ENCODE data around the gene TLR9.
"Not testable (repeated sequence)": the region's sequence is repeated elsewhere in the genome, so short reads cannot be mapped to it uniquely, and the experiment has no call there.

Gene TLR9, protein sequence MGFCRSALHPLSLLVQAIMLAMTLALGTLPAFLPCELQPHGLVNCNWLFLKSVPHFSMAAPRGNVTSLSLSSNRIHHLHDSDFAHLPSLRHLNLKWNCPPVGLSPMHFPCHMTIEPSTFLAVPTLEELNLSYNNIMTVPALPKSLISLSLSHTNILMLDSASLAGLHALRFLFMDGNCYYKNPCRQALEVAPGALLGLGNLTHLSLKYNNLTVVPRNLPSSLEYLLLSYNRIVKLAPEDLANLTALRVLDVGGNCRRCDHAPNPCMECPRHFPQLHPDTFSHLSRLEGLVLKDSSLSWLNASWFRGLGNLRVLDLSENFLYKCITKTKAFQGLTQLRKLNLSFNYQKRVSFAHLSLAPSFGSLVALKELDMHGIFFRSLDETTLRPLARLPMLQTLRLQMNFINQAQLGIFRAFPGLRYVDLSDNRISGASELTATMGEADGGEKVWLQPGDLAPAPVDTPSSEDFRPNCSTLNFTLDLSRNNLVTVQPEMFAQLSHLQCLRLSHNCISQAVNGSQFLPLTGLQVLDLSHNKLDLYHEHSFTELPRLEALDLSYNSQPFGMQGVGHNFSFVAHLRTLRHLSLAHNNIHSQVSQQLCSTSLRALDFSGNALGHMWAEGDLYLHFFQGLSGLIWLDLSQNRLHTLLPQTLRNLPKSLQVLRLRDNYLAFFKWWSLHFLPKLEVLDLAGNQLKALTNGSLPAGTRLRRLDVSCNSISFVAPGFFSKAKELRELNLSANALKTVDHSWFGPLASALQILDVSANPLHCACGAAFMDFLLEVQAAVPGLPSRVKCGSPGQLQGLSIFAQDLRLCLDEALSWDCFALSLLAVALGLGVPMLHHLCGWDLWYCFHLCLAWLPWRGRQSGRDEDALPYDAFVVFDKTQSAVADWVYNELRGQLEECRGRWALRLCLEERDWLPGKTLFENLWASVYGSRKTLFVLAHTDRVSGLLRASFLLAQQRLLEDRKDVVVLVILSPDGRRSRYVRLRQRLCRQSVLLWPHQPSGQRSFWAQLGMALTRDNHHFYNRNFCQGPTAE

DNA sequence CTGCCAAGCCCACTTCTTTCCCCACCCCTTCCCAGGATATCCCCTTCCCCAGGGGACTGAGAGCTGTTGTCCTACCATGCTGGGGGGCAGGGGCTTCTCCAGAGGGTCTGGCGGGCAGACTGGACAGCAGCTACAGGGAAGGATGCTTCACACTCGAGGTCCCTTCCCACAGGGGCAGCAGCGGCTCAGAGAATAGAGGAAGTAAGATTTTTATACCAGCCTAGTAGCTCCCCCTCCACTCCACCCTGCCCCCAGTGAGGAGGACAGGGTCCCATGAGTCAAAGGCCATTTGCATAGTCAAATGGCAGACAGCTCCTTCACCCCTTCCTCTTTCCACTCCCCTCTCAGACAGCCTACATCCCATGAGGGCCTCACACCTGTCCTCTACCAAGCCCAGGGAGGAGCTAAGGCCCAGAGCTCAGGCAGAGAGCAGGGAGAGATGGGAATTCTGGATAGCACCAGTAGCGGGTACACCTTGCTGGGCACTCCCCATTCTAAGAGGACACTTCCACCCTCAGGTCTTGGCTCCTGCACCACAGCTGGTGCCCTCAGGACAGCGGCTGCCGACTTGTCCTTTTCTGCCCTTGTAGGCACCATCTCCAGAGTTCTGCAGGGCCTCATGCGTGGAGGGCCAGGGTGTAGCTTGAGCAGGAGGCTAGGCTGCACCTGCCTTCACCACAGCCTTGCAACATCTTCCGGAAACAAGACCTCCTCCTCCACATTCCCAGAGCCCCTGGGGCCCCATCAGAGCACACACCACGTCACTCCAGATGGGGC, at the start of gene TLR9:
TSS of gene TLR9 (minus strand) at position 194 of the 777 bp plus-strand sequence. CDS start at position 78, 116 bp downstream.
- no peak for DNase-seq (ENCODE audit: low spot score)

DNA sequence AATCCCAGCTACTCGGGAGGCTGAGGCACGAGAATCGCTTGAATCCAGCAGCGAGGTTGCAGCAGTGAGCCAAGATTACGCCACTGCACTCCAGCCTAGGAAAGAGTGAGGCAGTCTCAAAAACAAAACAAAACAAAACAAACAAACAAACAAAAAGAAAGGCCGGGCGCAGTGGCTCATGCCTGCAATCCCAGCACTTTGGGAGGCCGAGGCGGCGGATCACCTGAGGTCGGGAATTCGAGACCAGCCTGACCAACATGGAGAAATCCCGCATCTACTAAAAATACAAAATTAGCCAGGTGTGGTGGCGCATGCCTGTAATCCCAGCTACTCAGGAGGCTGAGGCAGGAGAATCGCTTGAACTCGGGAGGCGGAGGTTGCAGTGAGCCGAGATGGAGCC, 49.3 kb upstream of the TLR9 start:
- not testable (repeated sequence) for DNase-seq (ENCODE audit: low spot score)

DNA sequence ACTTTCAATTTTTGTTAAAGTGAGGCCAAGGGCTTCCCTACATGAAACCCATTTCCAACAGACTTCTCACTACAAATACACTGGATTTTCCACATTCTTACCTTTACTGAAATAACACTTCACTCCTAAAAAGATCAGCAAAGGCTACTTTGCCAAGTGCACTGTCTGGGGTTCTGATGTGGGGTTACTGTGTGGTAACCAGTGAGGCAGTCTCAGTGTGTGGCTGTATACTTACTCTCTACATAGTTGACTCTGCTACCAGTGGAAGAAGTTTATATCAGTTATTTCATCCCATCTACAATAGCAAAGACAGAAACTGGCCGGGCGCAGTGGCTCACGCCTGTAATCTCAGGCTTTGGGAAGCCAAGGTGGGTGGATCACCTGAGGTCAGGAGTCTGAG, 47.4 kb upstream of the TLR9 start:
- no peak for DNase-seq (ENCODE audit: low spot score)

DNA sequence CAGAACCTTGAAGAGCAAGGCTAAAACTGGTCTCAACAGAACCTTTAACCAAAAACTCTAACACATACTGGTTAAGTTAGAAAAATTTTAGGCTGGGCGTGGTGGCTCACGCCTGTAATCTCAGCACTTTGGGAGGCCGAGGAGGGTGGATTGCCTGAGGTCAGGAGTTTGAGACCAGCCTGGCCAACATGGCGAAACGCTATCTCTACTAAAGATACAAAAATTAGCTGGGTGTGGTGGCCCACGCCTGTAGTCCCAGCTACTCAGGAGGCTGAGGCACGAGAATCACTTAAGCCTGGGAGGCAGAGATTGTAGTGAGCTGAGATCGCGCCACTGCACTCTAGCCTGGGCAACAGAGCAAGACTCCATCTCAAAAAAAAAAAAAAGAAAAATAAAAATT, 46.7 kb upstream of the TLR9 start:
- DNase-seq (ENCODE audit: low spot score), result not testable (repeated sequence)

DNA sequence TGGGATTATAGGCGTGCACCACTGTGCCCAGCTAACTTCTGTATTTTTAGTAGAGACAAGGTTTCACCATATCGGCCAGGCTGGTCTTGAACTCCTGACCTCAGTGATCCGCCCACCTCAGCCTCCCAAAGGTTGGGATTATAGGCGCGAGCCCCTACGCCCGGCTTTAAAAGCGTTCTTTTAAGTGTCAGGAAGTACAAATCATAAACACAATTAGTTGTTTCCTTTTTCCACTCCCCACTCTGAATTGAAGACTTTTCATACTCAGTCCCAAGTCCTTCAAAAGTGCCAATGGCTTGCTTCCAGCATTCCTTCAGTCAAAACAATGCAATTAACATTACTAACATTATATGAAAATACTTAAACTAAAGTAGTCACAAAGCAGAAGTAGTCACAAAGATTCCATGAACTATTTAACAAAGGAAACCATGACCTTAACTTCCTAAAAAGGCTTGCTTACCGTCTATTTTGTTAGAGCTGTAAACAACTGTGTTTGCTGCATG, 44.9 kb upstream of the TLR9 start:
- no peak for DNase-seq (ENCODE audit: low spot score)

DNA sequence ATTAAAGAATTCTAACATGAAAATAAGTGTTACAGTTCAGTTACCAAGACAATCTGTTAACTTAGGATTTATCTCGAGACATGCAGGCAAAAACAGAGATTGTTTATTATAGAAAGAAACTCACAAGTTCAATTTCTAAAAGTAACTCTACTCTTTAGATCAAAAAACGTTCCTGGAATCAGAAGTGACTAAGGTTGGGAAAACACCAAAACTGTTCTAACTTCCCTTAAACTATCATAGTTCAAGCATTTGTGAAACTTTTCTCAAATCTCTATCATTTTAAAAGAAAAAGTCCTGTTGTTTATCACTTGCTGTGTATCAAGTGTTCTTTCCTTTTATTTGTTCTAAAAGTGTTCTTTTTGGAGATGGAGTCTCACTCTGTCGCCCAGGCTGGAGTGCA, 44.3 kb upstream of the TLR9 start:
- no peak for DNase-seq (ENCODE audit: low spot score)

DNA sequence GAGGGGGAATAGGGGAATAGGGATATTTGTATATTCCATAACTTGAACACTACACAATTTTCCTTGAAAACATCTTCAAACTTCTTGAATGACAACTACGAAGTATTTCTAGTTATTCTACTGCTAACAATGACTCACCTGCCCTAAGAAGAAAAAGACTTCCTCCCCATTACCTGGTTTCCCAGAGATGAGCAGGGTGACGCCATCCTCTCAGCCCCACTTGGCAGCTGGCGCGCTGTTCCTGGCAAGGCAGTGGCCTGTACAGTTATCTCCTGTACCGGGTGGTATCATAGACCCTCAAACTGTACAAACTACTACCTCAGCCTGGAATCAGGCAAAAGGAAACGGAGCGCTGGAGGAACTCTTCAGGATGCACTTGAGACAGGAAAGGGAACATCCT, 42.6 kb upstream of the TLR9 start:
- no peak for DNase-seq (ENCODE audit: low spot score)

DNA sequence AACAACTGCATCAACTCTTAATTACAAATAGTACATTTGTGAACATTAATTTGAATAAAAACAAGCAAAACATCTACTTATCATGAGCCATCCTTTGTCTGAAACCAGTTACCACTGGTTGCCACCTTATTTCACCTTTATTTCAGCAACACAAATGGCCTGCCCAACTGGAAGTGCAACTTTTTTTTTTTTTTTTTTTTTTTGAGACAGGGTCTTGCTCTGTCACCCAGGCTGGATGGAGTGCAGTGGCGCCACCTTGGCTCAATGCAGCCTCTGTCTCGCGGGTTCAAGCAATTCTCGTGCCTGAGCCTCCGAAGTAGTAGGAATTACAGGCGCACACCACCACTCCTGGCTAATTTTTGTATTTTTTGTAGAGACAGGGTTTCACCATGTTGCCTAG, 39.9 kb upstream of the TLR9 start:
- no peak for DNase-seq (ENCODE audit: low spot score)

DNA sequence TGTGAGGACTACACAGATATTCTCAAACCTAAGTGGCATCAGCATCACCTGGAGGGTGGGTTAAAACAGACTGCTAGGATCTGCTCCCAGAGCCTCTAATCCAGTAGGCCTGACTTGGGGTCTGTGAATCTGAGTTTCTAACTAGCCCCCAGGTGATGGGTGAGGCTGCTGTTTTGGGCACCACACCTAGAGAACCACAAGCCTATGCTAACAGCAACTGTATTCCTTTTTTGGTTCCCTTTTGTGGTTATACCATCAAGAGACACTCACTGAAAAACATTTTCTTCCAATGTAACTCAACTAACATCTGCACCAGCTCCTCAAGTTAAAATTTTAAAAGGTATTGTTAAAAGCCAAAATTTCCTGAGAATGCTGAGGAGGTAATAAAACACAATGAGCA, 37.0 kb upstream of the TLR9 start:
- no peak for DNase-seq (ENCODE audit: low spot score)

DNA sequence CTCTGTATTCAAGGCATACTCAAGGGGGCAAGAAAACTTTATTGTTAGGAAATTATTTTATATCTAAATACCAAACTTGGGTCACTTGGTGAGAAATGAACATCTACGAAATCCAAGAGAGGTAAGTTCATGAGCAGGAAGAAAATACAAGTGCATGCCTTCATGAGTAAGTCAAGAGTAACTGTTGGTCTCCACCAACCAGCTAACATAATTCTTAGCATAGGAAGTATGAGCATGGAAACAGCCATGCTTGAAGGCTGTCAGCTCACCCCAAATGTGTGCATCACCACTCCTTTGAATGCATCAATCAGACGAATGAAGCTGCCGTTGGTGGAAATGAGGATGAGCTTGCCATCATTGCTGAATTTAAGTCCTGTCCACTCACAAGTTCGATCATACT, 34.0 kb upstream of the TLR9 start:
- no peak for DNase-seq (ENCODE audit: low spot score)

DNA sequence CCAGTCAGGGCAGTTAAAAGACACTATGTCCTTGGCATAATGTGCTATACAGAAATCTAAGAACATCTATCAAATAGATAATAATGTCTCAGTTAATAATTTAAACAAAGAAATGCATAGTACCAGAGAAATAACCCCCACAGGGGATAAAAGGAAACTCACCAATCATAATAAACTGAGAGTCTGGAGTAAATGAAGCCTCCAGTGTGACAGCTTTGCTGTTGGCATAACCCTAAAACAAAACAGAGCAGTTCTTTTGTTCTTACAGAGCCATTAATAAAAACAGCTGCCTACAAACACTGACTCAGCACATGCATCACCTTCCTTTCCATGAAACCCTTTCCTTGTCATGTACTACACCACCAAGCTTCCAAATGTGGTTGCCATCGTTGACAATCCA, 33.6 kb upstream of the TLR9 start:
- no peak for DNase-seq (ENCODE audit: low spot score)

DNA sequence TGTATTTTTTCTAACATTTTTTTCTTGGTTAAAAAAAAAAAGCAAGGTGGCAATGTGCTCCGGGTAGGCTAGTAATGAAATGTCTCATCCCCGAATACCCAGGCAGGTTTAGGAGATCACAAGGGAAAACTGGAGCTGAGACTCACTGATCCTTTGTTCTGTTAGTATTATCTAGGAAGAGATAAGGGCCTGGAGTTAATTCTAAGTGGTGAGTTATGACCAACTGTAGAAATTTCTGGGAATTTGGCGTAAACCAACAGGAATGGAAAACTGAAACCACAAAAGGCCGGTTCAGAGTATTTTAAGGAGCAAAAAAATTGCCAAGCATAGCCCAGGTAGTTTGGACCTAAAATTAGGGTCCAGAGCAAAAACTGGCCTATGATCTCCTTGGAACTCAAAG, 32.5 kb upstream of the TLR9 start:
- DNase-seq (ENCODE audit: low spot score), result no peak

DNA sequence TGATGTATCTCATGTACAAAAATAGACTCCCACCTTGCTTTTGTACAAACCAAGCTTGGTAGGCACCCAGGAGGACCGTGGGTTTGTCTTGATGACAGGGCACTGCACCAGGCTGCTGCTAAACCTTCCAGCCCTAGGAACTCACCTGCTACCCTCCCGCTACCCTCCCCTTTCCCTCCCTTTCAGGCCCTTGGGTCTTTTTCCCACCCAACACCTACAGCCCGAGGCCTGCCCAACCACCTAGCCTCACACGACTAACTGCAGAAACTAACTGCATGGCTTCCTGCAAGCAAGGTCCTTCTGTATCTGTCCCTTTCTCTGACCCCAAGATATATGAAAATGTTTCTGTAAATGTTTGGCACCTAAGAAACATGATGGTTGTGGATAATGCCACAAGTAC, 31.2 kb upstream of the TLR9 start:
- DNase-seq (ENCODE audit: low spot score), result no peak

DNA sequence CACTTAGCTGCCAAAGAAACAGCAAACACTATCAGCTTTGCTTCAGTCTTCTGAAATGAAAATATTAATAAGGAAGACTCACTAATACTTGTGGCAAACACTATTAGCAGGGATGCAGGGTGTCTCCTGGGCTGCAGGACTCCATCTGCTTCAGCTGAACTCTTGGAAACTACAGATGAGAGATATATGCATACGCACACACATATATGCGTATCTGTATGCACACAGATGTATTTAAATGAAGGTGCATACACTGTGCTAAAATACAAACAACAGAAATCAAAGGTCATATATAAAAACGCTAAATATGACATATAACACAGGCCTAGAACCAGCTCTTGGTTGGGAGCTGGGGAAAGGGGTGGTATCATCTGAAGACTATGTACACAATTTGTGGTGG, 30.7 kb upstream of the TLR9 start:
- no peak for DNase-seq (ENCODE audit: low spot score)

DNA sequence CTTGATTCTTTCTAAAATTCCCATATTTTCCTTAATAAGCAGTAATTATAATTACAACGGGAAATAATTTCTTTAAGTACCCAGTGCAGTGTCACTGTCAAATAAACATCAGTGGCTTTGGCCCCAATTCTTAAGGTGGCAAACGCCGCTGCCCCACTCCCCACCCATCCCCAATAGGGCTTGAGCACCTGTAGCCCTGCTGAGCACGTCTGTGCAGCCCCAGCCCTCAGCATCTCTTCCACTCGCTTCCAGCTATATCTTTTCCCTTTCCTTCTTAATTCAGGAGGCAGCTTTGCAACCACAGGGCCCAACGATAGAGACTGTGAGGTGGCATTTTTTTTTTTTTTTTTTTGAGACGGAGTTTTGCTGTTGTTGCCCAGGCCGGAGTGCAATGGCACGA, 29.2 kb upstream of the TLR9 start:
- DNase-seq (ENCODE audit: low spot score), result no peak

DNA sequence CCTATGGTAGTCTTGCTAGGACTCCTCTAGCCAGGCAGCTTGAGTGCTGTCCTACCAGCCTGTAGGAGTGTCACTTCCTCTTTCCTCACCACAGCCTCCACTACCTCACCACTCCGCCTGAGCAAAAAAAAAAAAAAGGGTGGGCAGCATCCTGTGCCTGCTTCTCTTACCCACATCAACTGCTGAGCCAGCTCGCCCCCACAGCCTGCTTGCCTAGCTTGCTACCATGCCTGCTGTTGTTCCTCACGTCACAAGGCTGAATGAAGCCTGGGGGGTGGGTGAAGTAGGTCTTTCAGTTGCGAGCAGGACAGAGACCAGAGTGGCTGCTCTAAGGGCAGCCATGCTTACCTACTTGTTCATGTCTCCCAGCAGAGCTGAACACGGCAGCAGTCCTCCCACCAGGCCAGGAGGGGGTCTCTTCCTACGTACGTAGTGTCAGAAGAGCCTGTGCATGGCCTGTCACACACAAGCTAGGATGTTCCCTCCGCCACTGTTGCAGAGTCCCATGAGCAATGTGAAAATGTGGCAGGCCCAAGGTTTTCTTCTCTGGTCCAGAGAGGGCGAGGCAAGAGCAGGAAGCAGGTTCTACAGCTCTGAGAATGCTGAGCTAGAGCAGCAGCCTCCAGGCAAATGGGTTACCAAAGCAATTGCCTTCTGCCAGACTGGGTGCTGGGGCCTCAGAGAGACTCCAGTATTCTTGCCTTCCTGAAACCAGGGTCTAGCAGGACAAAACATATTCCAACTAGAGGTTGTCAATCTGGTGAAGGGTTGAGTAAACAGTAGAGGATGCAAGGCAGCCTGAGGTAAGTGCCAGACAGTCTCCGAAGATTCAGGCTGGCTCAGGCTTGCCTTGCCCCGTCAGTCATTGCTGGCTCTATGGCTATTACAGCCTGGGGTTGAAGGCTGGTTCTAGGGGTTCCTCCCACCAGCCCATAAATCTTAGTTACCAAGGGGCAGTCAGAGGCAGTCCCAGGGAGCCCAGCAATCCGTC, 28.2 kb upstream of the TLR9 start:
- no peak for DNase-seq (ENCODE audit: low spot score)

DNA sequence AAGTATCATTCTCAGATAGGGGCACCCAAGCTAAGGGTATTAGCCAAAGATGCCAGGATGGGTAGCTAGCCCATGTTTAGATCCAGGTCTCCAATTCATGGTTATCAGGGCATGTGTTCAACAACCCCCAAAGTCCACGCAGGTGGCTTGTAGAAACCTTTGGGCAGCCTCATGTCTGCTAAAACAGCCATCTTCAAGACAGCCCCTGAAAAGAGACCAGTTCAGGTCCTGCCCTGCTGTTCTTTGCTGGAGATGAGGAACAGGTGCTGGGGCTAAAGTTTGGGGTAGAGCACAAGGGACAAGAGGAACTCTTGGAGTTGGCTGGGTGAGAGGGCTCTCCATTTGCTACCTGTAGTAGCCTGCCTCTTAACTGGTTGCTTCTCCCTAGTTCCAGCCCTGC, 24.7 kb upstream of the TLR9 start:
- no peak for DNase-seq (ENCODE audit: low spot score)

DNA sequence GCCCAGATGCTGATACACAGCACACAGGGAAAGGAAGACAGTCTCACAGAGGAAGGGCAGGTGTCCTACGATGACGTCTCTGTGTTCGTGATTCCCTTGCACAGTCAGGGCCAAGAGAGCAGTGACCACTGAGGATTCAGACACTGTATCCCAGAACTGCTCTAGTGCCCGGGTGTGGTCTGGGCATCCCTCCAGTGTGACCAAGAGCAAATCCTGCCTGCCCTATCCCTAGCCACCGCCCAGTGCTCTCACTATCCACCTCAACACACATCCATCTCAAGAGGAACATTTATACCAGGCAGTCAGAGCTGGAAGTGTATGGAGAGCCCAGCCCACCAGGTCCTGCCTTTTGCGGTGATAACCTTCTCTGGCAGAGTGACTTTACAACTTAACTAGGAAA, 24.2 kb upstream of the TLR9 start:
- DNase-seq (ENCODE audit: low spot score), result no peak

DNA sequence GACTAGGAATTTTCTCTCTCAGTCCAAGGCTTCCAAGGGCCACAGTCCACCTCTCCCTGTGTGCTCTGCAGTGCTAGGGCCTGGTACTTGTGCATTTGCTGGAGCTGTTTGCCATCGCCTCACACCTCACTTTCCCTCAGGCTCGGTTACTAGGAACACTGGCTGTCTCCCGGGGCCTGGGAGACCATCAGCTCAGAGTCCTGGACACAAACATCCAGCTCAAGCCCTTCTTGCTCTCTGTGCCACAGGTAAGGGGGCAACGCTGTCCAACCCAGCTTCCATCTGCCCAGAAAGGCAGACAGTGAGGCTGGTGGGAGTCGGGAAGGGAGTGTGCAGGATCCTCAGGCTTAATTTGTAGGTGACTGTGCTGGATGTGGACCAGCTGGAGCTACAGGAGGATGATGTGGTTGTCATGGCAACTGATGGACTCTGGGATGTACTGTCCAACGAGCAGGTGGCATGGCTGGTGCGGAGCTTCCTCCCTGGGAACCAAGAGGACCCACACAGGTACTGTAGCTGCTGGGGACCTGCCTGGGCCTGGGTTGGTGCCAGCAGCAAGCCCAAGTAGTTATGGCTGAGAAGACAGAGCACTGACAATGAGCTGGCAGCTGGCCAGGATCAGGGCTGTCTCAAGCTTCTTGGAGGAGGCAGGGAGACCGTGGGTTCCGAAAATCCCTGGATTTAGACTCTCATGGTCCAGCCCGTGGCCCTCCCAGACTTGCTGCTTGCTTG, 23.5 kb upstream of the TLR9 start:
- DNase-seq (ENCODE audit: low spot score), result no peak

DNA sequence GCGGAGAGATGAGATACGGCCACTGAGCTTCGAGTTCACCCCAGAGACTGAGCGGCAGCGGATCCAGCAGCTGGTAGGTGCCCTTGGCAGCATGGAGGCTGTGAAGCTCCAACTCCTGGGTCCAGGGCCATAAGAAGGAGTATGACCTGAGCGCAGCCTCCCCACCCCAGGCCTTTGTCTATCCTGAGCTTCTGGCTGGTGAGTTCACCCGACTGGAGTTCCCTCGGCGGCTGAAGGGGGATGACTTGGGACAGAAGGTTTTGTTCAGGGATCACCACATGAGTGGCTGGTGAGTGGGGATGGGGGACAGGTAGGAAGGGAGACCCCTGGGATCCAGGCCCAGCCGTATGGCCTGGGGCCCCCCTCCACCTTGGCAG, 22.7 kb upstream of the TLR9 start:
- DNase-seq (ENCODE audit: low spot score), result no peak

Data from hepatic stellate cell (primary cell).